GM21381 (cell line): ENCODE results near the gene RBM14.
A peak's percentile ranks its signal among the peaks of the same experiment; 100 is the strongest.
"Not testable (repeated sequence)": the region's sequence is repeated elsewhere in the genome, so short reads cannot be mapped to it uniquely, and the experiment has no call there.

Source experiments
- ATAC-seq: cut with Tn5 transposase; IDR thresholded peaks from one replicate; pipeline ENCODE4 v1.9.1; 2021; ENCODE audit warnings: mild to moderate bottlenecking, moderate library complexity; ENCODE audit not compliant: unreplicated experiment

The RBM14 gene

GRCh38 chr11:66616379-66617154 lies at the start of gene RBM14:
Gene RBM14, plus strand, starts transcription at chr11:66616630. Its CDS starts 91 bp downstream, at chr11:66616721.
- peak; percentile 87 for ATAC-seq

- ATAC-seq: no peak
Measured at GRCh38 chr11:66567787-66568123, 48.7 kb upstream of the RBM14 start.

GRCh38 chr11:66568124-66568916 lies 48.1 kb upstream of the RBM14 start, which contains the start of gene CTSF:
Gene CTSF, minus strand, starts transcription at chr11:66568606. Its CDS starts 120 bp downstream, at chr11:66568486.
- no peak for ATAC-seq

GRCh38 chr11:66569076-66569475 lies 47.4 kb upstream of the RBM14 start:
- no peak for ATAC-seq

- no peak for ATAC-seq
Measured at GRCh38 chr11:66570079-66570849, 46.2 kb upstream of the RBM14 start.

- no peak for ATAC-seq
Measured at GRCh38 chr11:66570850-66571180, 45.6 kb upstream of the RBM14 start.

- ATAC-seq: no peak
Measured at GRCh38 chr11:66579017-66579606, 37.3 kb upstream of the RBM14 start.

GRCh38 chr11:66580803-66581202 lies 35.6 kb upstream of the RBM14 start:
- no peak for ATAC-seq

GRCh38 chr11:66581261-66581660 lies 35.2 kb upstream of the RBM14 start:
- ATAC-seq: no peak

GRCh38 chr11:66582565-66583147 lies 33.8 kb upstream of the RBM14 start:
- not testable (repeated sequence) for ATAC-seq

- ATAC-seq: not testable (repeated sequence)
Measured at GRCh38 chr11:66585447-66585846, 31.0 kb upstream of the RBM14 start.

GRCh38 chr11:66586136-66586535 lies 30.3 kb upstream of the RBM14 start:
- no peak for ATAC-seq

GRCh38 chr11:66589315-66589714 lies 27.1 kb upstream of the RBM14 start:
- ATAC-seq: not testable (repeated sequence)

- ATAC-seq: no peak
Measured at GRCh38 chr11:66589996-66590675, 26.3 kb upstream of the RBM14 start.

- no peak for ATAC-seq
Measured at GRCh38 chr11:66591175-66591574, 25.3 kb upstream of the RBM14 start.

- peak; percentile 90 for ATAC-seq
Measured at GRCh38 chr11:66592457-66593302, 23.8 kb upstream of the RBM14 start, which contains the start of the genes CCDC87 and CCS. Gene CCDC87, minus strand, starts transcription at chr11:66593063. Its CDS starts 48 bp downstream, at chr11:66593015. Gene CCS, plus strand, starts transcription at chr11:66593185. Its CDS starts 77 bp downstream, at chr11:66593262.

- no peak for ATAC-seq
Measured at GRCh38 chr11:66593303-66593635, 23.2 kb upstream of the RBM14 start.

- no peak for ATAC-seq
Measured at GRCh38 chr11:66593650-66594049, 22.8 kb upstream of the RBM14 start.

GRCh38 chr11:66595245-66595904 lies 21.1 kb upstream of the RBM14 start:
- ATAC-seq: no peak
